AG04450 (cell line): Measurements from ENCODE around the gene NCAN. TPM values are rescaled to one million over a fixed set of nuclear protein-coding genes. Genes with fewer than 3 reads are reported as not detected.

Experiments used
- CTCF ChIA-PET: fragments of 300-600, 350-600 bp; formaldehyde crosslinking; extraction: SDS; loops from one replicate; lab custom pipeline; 2022; ENCODE audit warnings: antibody characterized with exemption, inconsistent platforms; lab: Charles Lee
- POLR2A ChIA-PET: fragments of 350-600 bp; formaldehyde crosslinking; extraction: SDS; loops from one replicate; lab custom pipeline; 2021; ENCODE audit warnings: antibody characterized with exemption, inconsistent platforms; lab: Yijun Ruan, JAX
- DNase-seq: peaks from one replicate; pipeline ENCODE4 v3.0.0-alpha.2; 2011; ENCODE audit warnings: low read depth, low spot score
- H3K27ac ChIP-seq: one replicate; pipeline ENCODE4 v1.5.1; 2012; ENCODE audit warnings: low read depth, low read length, control low read depth
- H3K27me3 ChIP-seq: one replicate; pipeline ENCODE4 v1.6.0; 2012; ENCODE audit warnings: low read length; ENCODE audit not compliant: control insufficient read depth, insufficient read depth
- H3K4me3 ChIP-seq: 2 replicates; pipeline ENCODE4 v1.5.1; 2011; ENCODE audit warnings: mild to moderate bottlenecking, low read depth, low read length, control low read depth
- H3K9me3 ChIP-seq: 2 replicates; pipeline ENCODE4 v1.5.1; 2012; ENCODE audit warnings: low read length; ENCODE audit not compliant: control insufficient read depth, insufficient read depth
- polyA plus RNA-seq: library from polyadenylated mRNA; depleted of rRNA; stranded (reverse); fragments of >200 nt; gene quantifications from 2 replicates; pipeline ENCODE4 v1.2.3, GENCODE V29; 2011
- TF ChIP-seq, protein P1 (sequence below): IDR thresholded peaks from 2 replicates; pipeline ENCODE4 v1.5.1; 2011; ENCODE audit warnings: low read depth, low read length, control low read depth, inconsistent platforms

NCAN gene
- polyA plus RNA-seq, 1 experiment: not detected

DNA sequence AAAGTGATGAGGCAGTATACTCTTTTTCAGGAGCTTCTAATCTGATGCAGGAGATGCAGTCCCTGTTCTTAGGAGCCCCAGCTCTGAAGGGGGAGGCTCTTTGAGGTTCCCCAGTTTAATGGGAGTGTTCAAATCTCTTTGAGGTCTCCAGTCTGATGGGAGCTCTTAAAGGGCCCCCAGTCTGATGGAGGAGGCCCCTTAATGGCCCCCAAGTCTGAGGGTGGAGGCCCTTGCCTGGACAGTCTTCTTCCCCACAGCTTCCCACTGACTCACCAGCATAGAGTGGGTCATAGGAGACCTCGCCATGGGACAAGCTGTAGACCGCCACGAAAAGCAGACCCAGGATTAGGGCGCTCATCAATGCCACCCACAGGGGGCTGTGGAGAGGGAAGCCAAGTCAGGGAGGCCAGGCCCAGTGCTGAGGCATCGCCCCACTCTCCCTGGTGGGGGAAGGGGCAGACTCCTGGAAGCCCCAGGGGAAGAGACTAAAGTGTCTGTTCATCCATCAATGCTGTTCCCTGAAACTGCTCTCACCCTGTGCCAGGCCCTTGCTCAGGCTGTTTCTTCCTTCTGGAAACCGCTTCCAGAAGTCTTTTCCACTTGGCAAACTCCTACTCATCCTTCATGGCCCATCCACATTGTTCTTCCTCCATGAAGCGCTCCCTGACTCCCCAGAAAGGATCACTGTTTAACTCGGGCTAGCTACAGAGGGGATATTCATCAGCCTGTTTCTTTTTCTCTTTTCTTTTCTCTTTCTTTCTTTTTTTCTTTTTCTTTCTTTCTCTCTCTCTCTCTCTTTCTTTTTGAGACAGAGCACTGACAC is 59.2 kb downstream of the NCAN start:
- TF ChIP-seq, protein P1, sequence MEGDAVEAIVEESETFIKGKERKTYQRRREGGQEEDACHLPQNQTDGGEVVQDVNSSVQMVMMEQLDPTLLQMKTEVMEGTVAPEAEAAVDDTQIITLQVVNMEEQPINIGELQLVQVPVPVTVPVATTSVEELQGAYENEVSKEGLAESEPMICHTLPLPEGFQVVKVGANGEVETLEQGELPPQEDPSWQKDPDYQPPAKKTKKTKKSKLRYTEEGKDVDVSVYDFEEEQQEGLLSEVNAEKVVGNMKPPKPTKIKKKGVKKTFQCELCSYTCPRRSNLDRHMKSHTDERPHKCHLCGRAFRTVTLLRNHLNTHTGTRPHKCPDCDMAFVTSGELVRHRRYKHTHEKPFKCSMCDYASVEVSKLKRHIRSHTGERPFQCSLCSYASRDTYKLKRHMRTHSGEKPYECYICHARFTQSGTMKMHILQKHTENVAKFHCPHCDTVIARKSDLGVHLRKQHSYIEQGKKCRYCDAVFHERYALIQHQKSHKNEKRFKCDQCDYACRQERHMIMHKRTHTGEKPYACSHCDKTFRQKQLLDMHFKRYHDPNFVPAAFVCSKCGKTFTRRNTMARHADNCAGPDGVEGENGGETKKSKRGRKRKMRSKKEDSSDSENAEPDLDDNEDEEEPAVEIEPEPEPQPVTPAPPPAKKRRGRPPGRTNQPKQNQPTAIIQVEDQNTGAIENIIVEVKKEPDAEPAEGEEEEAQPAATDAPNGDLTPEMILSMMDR: no peak
- ChIA-PET POLR2A (no interaction called here), CTCF (no interaction called here)
- peaks cover 2% of the 10 kb centered on the region for H3K27me3 ChIP-seq
- H3K27ac ChIP-seq: no peak overlapping the region
- H3K4me3 ChIP-seq: no peak overlapping the region
- no peak for DNase-seq
- H3K9me3 ChIP-seq: no peaks in the 10 kb centered on the region

- peaks cover 2% of the 10 kb centered on the region for H3K27me3 ChIP-seq
- no peak for DNase-seq
- TF ChIP-seq, protein P1: no peak
- POLR2A ChIA-PET: no interaction called here
- peak overlapping the region; percentile 55; the same call in 1 of the 2 replicates for H3K4me3 ChIP-seq
- CTCF ChIA-PET: no interaction called here
- H3K27ac ChIP-seq: no peak overlapping the region
- H3K9me3 ChIP-seq: no peaks in the 10 kb centered on the region; the same call in 1 of the 2 replicates
Observed at GRCh38 chr19:19271828-19272599, 60.3 kb downstream of the NCAN start.

- Histone ChIP-seq H3K9me3 (no peaks in the 10 kb centered on the region; the same call in 1 of the 2 replicates), H3K27ac (no peak overlapping the region), H3K4me3 (no peak overlapping the region), H3K27me3 (peaks cover 2% of the 10 kb centered on the region)
- POLR2A ChIA-PET: no interaction called here
- DNase-seq: no peak
- CTCF ChIA-PET: no interaction called here
- TF ChIP-seq, protein P1: no peak
Observed at GRCh38 chr19:19274146-19274545, 62.4 kb downstream of the NCAN start.

DNA sequence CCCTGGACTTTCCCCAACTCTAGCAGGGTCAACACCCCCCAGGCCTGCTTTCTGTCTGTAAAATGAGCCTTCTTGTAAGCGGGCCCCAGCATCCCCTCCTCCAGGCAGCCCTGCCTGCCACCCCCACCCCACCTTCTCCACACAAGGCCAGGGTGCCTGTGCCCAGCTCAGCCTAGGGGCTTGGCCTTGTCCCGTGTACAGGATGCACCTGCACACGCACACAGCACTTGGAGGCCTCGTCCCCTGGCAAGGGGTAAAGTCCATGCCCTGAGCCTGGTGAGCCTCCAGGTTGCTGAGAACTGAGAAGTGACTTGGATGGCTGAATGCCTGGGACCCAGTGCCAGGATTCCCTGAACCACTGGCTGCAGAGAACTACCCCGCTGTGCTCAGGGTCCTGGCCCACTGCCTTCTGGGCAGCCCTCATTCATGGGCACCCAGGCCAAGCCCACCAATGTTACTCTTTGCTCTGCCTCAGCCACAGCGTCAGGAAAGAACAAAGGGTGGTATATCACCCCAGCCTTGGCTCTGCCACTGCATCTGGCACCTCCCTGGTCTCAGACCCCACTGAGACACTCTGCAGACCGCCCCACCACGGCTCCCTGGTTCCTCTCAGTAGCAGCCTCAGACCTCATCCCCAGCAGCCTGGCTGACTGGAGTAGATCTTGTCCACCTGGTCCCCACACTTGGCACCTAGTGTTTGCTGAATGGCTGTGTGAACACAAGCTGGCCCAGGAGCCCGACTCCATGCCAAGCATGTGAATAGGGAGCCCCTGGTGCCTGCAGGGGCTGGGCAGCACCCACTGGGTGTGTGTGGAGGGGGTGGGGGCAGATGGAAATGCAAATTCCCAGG is 63.2 kb downstream of the NCAN start:
- ChIA-PET CTCF (no interaction called here), POLR2A (no interaction called here)
- Histone ChIP-seq H3K4me3 (no peak overlapping the region), H3K9me3 (no peaks in the 10 kb centered on the region; the same call in 1 of the 2 replicates), H3K27me3 (no peaks in the 10 kb centered on the region), H3K27ac (peak overlapping the region; percentile 11)
- DNase-seq: no peak
- TF ChIP-seq, protein P1: no peak
